ENCODE results near the gene VIL1.

DNA sequence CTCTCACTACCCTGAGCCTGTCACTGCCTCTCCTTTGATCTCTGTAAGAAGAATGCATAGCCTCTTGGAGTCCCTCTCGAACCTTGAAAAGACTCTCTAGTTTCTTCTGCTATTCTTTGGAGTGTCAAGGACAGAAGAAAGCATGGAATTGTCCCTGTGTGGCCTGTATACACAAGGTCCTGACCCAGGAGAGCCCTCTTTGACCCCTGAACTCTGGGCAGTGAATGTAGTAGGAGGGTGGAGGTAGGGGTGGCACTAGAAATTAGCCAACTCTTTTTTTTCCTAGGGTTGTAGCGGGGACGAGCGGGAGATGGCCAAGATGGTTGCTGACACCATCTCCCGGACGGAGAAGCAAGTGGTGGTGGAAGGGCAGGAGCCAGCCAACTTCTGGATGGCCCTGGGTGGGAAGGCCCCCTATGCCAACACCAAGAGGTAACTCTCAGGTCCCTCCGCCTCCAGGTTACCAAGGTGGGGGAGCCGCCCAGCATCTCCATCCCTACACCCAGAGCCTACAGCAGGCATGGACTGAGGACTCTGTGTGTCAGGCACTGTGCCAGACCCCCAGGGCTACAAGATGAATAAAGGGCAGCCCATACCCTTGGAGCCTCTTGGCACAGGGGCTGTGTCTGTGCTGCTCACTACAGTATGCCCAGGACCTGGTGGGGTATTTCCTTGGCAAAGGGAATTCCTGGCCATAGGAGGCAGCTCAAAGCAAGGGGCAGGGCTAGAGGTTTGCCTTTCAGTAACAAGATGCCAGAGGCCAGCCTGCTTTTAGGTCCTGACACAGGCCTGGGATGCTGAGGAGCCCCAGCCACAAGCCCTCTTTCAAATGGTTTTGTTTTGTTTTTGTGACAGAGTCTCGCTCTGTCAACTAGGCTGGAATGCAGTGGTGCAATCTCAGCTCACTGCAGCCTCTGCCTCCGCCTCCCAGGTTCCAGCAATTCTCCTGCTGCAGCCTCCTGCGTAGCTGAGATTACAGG is 16.4 kb downstream of the VIL1 start:
- TF ChIP-seq POLR2A (IDR thresholded peaks at IDR 0.05) (no peak), EP300 (IDR thresholded peaks at IDR 0.05) (no peak)
- TF ChIP-seq, protein P1, sequence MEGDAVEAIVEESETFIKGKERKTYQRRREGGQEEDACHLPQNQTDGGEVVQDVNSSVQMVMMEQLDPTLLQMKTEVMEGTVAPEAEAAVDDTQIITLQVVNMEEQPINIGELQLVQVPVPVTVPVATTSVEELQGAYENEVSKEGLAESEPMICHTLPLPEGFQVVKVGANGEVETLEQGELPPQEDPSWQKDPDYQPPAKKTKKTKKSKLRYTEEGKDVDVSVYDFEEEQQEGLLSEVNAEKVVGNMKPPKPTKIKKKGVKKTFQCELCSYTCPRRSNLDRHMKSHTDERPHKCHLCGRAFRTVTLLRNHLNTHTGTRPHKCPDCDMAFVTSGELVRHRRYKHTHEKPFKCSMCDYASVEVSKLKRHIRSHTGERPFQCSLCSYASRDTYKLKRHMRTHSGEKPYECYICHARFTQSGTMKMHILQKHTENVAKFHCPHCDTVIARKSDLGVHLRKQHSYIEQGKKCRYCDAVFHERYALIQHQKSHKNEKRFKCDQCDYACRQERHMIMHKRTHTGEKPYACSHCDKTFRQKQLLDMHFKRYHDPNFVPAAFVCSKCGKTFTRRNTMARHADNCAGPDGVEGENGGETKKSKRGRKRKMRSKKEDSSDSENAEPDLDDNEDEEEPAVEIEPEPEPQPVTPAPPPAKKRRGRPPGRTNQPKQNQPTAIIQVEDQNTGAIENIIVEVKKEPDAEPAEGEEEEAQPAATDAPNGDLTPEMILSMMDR (IDR thresholded peaks at IDR 0.05): no peak

All from tibial nerve (tissue), 4 donors.